T-helper 17 cell (primary cell): ENCODE data around the gene TBL1XR1. TPM values are rescaled to one million over a fixed set of nuclear protein-coding genes. Genes with fewer than 3 reads are reported as not detected.

ENCODE experiments used
- ATAC-seq: fragments of 150-1000 bp; cut with Tn5 transposase; 2 replicates; pipeline ENCODE4 v1.10.0; 2021; ENCODE audit warnings: mild to moderate bottlenecking, moderate library complexity
- DNase-seq, 3 donors: peaks; one replicate each; pipeline versions ENCODE4 v3.0.0 to v3.0.0-alpha.2; 2020 to 2021
- H3K9me3 ChIP-seq: one replicate; pipeline ENCODE4 v1.7.0; 2013; ENCODE audit warnings: low read length, mild to moderate bottlenecking; ENCODE audit not compliant: control insufficient read depth, poor library complexity, severe bottlenecking
- H3K27ac Mint-ChIP-seq: one replicate; pipeline ENCODE4 v1.8.0; 2022; ENCODE audit warnings: mild to moderate bottlenecking, moderate library complexity, mixed read lengths
- H3K27me3 Mint-ChIP-seq: one replicate; pipeline ENCODE4 v1.8.0; 2022; ENCODE audit warnings: mixed read lengths
- H3K36me3 Mint-ChIP-seq: one replicate; pipeline ENCODE4 v1.8.0; 2022; ENCODE audit warnings: low read depth, mixed read lengths
- H3K4me1 Mint-ChIP-seq: one replicate; pipeline ENCODE4 v1.8.0; 2022; ENCODE audit warnings: mild to moderate bottlenecking, mixed read lengths
- H3K4me3 Mint-ChIP-seq: one replicate; pipeline ENCODE4 v1.8.0; 2022; ENCODE audit warnings: mild to moderate bottlenecking, moderate library complexity, mixed read lengths
- total RNA-seq, 4 donors: library from RNA in 2 of 4; stranded (reverse) in 2 of 4; gene quantifications; one replicate each; pipeline ENCODE4 v1.2.3 and lab custom pipeline; 2022 to 2026

Gene TBL1XR1
- total RNA-seq, 2 donors from 2014 or later, result 115 to 136 TPM

DNA sequence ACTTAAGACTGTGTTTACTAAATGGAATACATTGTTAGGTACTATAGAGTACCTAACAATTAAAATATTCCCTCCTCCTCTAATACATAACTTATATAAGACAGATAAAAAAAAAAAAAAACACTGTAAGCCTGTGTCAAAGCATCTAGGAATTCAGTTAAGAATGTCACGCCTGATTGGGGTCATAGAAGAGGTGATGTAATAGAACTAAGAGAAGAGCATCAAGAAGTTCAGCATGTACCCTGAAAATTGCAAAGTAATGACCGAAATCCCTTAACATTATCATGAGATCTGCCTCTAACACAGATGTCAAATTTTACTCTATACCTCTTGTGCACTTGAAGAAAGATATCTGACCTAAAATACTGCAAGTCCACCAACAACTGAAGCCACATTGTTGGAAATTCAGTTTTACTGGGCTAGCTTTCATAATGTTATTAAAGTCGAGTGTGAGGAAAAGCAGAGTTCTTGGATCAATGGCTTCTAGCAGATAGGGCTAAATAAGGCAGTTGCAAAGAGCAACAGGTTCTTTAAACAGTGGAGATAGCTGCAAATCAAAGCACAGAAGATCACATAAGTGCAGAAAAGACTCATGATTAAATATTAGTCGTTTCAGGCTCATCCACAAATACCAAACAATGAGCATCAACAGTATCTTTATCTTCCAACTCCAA, 75.0 kb downstream of the TBL1XR1 start:
- Mint-ChIP-seq H3K36me3 (peaks cover 3% of the 10 kb centered on the region), H3K27me3 (no peaks in the 10 kb centered on the region), H3K4me1 (peaks cover 63% of the 10 kb centered on the region), H3K4me3 (peak overlapping the region; percentile 2), H3K27ac (peak overlapping the region; percentile 16)
- ATAC-seq, result no peak
- no peak for DNase-seq
- H3K9me3 ChIP-seq, result no peaks in the 10 kb centered on the region

GRCh38 chr3:177119829-177120228, 77.5 kb downstream of the TBL1XR1 start:
- no peak for DNase-seq
- peak; percentile 53 for ATAC-seq

GRCh38 chr3:177114253-177114652, 83.0 kb downstream of the TBL1XR1 start:
- no peaks in the 10 kb centered on the region for H3K9me3 ChIP-seq
- peaks cover 46% of the 10 kb centered on the region for H3K4me1 Mint-ChIP-seq

More at GRCh38 chr3:177119829-177120228, 77.5 kb downstream of the TBL1XR1 start:
- no peaks in the 10 kb centered on the region for H3K9me3 ChIP-seq
- Mint-ChIP-seq H3K4me1 (peaks cover 57% of the 10 kb centered on the region), H3K27ac (peak overlapping the region; percentile 75), H3K27me3 (no peaks in the 10 kb centered on the region), H3K36me3 (no peaks in the 10 kb centered on the region), H3K4me3 (no peak overlapping the region)

GRCh38 chr3:177111541-177111949, 85.7 kb downstream of the TBL1XR1 start:
- Mint-ChIP-seq H3K4me3 (no peak overlapping the region), H3K4me1 (peaks cover 40% of the 10 kb centered on the region), H3K27ac (peak overlapping the region; percentile 85), H3K36me3 (no peaks in the 10 kb centered on the region), H3K27me3 (no peaks in the 10 kb centered on the region)
- no peak for ATAC-seq
- no peaks in the 10 kb centered on the region for H3K9me3 ChIP-seq
- no peak for DNase-seq

More at GRCh38 chr3:177114253-177114652, 83.0 kb downstream of the TBL1XR1 start:
- DNase-seq, result no peak
- Mint-ChIP-seq H3K27ac (peak overlapping the region; percentile 41), H3K4me3 (no peak overlapping the region), H3K36me3 (no peaks in the 10 kb centered on the region), H3K27me3 (no peaks in the 10 kb centered on the region)
- no peak for ATAC-seq

- ATAC-seq (peak; percentile 30), DNase-seq (no peak)
- Mint-ChIP-seq H3K4me3 (peak overlapping the region; percentile 2), H3K27ac (peak overlapping the region; percentile 85), H3K4me1 (peaks cover 43% of the 10 kb centered on the region), H3K27me3 (no peaks in the 10 kb centered on the region), H3K36me3 (no peaks in the 10 kb centered on the region)
- H3K9me3 ChIP-seq, result no peaks in the 10 kb centered on the region
Observed at GRCh38 chr3:177110895-177111294, 86.4 kb downstream of the TBL1XR1 start.

GRCh38 chr3:177110386-177110785, 86.9 kb downstream of the TBL1XR1 start:
- Mint-ChIP-seq H3K36me3 (no peaks in the 10 kb centered on the region), H3K4me1 (peaks cover 45% of the 10 kb centered on the region), H3K27me3 (no peaks in the 10 kb centered on the region), H3K27ac (peak overlapping the region; percentile 85), H3K4me3 (peak overlapping the region; percentile 2)
- ATAC-seq, result peak; percentile 23
- H3K9me3 ChIP-seq, result no peaks in the 10 kb centered on the region
- DNase-seq, result no peak

DNA sequence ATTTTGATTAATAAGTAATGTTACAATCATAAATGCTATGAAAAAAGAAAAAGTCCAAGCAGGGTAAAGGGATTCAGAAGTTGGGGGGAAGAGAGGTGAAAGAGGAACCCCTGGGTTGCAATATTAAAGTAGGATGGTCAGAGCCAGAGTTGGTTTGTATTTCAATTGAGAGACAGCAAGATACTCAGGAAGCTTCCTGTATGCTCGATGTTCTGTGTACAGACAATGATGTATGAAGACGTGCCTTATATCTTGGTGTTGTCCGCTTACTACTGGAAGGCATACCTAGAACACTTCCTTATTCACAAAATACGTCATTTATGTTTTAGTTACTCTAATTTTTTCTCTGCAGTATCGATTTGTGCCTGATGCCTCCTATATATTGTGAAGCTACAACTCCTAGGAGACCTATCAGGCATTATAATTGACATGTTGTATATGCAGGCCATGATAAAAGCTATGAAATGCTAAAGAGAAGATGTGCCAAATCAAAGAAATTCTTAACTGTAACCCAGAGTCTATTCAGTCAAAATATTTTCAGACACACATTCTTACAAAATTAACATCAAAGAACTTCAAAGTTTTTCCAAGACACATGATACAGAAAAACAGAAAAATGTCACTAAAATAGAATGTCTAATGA, 87.5 kb downstream of the TBL1XR1 start:
- DNase-seq (no peak), ATAC-seq (peak; percentile 84)
- H3K27ac Mint-ChIP-seq, result peak overlapping the region; percentile 85
- peak overlapping the region; percentile 69 for H3K4me3 Mint-ChIP-seq
- no peaks in the 10 kb centered on the region for H3K9me3 ChIP-seq
- no peaks in the 10 kb centered on the region for H3K27me3 Mint-ChIP-seq
- H3K4me1 Mint-ChIP-seq, result peaks cover 47% of the 10 kb centered on the region
- H3K36me3 Mint-ChIP-seq, result no peaks in the 10 kb centered on the region

DNA sequence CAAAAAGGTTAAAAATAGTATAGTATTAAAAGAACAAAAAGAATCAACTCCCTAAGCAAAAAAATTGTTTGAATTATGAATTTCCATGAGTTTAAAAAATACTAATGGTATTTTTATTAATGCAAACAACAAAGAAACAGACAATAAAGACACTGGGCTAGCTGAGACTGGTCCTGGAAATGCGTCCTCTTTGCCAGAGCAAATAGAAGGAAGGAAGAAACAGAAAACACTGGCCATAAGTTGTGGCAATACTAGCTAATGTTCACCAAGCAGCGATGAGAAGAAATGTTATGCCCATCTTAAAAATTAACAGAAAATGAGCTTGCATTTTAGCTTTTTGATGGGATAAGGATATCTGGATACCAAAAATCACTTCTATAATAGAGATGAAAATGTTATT, 88.6 kb downstream of the TBL1XR1 start:
- Mint-ChIP-seq H3K4me1 (peaks cover 50% of the 10 kb centered on the region), H3K36me3 (no peaks in the 10 kb centered on the region), H3K4me3 (no peak overlapping the region), H3K27me3 (no peaks in the 10 kb centered on the region), H3K27ac (peak overlapping the region; percentile 85)
- ATAC-seq, result no peak
- no peak for DNase-seq
- no peaks in the 10 kb centered on the region for H3K9me3 ChIP-seq

- Mint-ChIP-seq H3K36me3 (no peaks in the 10 kb centered on the region), H3K27me3 (no peaks in the 10 kb centered on the region), H3K27ac (no peak overlapping the region), H3K4me3 (no peak overlapping the region), H3K4me1 (peaks cover 47% of the 10 kb centered on the region)
- ATAC-seq (no peak), DNase-seq (no peak)
- H3K9me3 ChIP-seq, result no peaks in the 10 kb centered on the region
Observed at GRCh38 chr3:177107461-177108239, 89.6 kb downstream of the TBL1XR1 start.

DNA sequence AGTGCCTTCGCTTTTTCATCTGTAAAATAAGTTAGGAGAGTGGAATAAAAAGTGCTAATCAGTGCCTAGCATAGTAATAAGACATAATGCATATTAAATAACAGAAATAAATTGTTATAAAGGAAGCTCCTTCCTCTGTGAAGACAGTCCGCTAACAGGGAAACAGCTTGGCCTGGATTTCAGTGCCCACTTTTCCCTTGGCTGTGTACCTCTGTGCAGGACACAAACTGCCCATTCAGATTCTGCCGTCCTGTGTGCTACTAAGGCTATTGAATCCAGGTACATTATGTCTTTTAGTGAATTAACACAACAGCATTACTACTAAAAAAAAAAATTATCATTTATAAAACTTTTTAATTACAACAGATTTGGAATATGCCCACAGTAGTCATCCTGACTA, 90.7 kb downstream of the TBL1XR1 start:
- Mint-ChIP-seq H3K36me3 (no peaks in the 10 kb centered on the region), H3K27ac (no peak overlapping the region), H3K27me3 (no peaks in the 10 kb centered on the region), H3K4me1 (peaks cover 47% of the 10 kb centered on the region), H3K4me3 (no peak overlapping the region)
- H3K9me3 ChIP-seq, result no peaks in the 10 kb centered on the region
- DNase-seq (no peak), ATAC-seq (no peak)

DNA sequence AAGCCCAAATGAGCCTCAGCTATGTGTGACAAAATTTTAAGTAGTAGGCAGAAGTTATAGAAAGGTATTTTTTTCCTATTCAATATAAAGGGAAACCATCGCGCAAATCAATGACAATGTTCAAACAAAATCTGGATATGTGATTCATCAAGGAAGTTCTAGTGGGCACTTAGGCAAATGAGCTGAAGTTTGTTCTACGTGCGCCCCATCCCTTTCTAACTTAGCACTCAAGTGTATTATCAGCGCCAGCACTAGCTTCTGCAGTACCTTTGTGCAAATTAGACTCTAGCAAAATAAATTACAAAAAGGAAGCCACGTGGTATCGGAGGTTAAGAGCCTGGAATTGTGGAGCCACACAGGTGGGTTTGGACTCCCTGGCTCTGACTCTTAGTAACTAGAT, 91.1 kb downstream of the TBL1XR1 start:
- DNase-seq, result no peak
- no peaks in the 10 kb centered on the region for H3K27me3 Mint-ChIP-seq
- peak overlapping the region; percentile 65 for H3K27ac Mint-ChIP-seq

GRCh38 chr3:177105623-177106022, 91.7 kb downstream of the TBL1XR1 start:
- ATAC-seq, result no peak
- H3K9me3 ChIP-seq, result no peaks in the 10 kb centered on the region
- H3K36me3 Mint-ChIP-seq, result no peaks in the 10 kb centered on the region
- peak overlapping the region; percentile 65 for H3K27ac Mint-ChIP-seq
- peaks cover 43% of the 10 kb centered on the region for H3K4me1 Mint-ChIP-seq
- DNase-seq, result no peak
- H3K4me3 Mint-ChIP-seq, result no peak overlapping the region
- H3K27me3 Mint-ChIP-seq, result no peaks in the 10 kb centered on the region

More for the DNA sequence above, 91.1 kb downstream of the TBL1XR1 start:
- H3K9me3 ChIP-seq, result no peaks in the 10 kb centered on the region
- no peak overlapping the region for H3K4me3 Mint-ChIP-seq
- H3K4me1 Mint-ChIP-seq, result peaks cover 45% of the 10 kb centered on the region
- H3K36me3 Mint-ChIP-seq, result no peaks in the 10 kb centered on the region
- ATAC-seq, result no peak

DNA sequence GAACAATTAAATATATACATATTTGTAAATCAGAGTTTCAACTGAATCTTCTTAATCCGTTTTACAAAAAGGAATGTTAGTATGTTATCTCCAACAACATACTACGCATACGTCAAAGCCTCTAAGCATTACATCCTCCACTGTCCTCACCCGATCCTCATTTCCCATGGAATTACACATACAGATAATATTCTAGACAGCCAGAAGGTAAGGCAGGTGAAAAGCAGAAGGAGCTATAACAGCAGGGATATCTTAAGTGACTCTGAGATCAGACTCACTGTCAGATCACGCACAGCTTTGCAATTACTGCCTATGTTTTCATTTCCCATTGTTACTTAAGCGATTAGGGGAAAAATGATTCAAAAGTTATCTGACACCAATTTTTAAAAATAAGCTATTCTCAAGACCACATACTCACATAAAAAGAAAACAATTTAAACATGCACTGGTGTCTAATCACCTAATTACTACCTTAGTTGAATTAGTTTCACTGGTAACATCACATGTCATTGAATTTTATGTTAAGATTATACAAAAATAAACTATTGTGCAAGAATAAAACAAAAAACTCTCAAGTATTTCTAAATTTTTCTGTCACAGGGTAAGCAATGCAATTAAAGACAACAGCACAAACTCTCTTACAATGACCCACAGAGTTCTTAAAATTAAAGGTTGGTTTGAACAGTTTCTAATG, 92.8 kb downstream of the TBL1XR1 start:
- H3K9me3 ChIP-seq, result no peaks in the 10 kb centered on the region
- peak overlapping the region; percentile 37 for H3K27ac Mint-ChIP-seq
- no peak for ATAC-seq
- H3K4me1 Mint-ChIP-seq, result peaks cover 33% of the 10 kb centered on the region
- H3K4me3 Mint-ChIP-seq, result no peak overlapping the region
- no peaks in the 10 kb centered on the region for H3K27me3 Mint-ChIP-seq
- DNase-seq, result no peak
- H3K36me3 Mint-ChIP-seq, result no peaks in the 10 kb centered on the region
